GM12878 (cell line): ENCODE results near the gene C1RL. TPM values are rescaled to one million over a fixed set of nuclear protein-coding genes. Genes with fewer than 3 reads are reported as not detected.
A peak's percentile ranks its signal among the peaks of the same experiment; 100 is the strongest.

Experiments
- ATAC-seq: fragments of 200-7000 bp; cut with Tn5 transposase; 3 replicates; pipeline ENCODE4 v1.9.1; 2020; ENCODE audit warnings: mild to moderate bottlenecking, moderate library complexity
- BruUV-seq: library from RNA; stranded (reverse); fragments of 400-500 nt; replicated peaks from 2 replicates; lab custom pipeline; 2021; lab: Mats Ljungman, UMichigan
- CTCF ChIA-PET: fragments of 300-600 bp; sonication (Branson Sonifier 250); formaldehyde crosslinking; extraction: SDS; loops from one replicate; lab custom pipeline; 2021; ENCODE audit warnings: inconsistent platforms; lab: Yijun Ruan, JAX
- POLR2A ChIA-PET: fragments of 350-600 bp; formaldehyde crosslinking; extraction: SDS; loops from one replicate; lab custom pipeline; 2021; ENCODE audit warnings: inconsistent platforms; lab: Charles Lee
- RAD21 ChIA-PET: fragments of 300-600 bp; sonication (Branson Sonifier 250); formaldehyde crosslinking; loops from one replicate; lab custom pipeline; 2023; ENCODE audit warnings: antibody characterized with exemption; ENCODE audit not compliant: unreplicated experiment; lab: Charles Lee
- SMC1A ChIA-PET: fragments of 300-600 bp; sonication (Branson Sonifier 250); formaldehyde crosslinking; loops from one replicate; lab custom pipeline; 2023; ENCODE audit not compliant: unreplicated experiment, uncharacterized antibody; lab: Charles Lee
- DNase-seq: peaks from one replicate; pipeline ENCODE4 v3.0.0-alpha.2; 2011; ENCODE audit warnings: low read depth, low spot score
- FAIRE-seq: peaks from 3 replicates; lab custom pipeline; 2011; peaks lifted over from hg19 to GRCh38; lab: Jason Lieb, UNC
- H2AFZ ChIP-seq: 2 replicates; pipeline ENCODE4 v1.6.0; 2011; ENCODE audit warnings: low read depth, low read length, control low read depth; ENCODE audit not compliant: control insufficient read depth
- H3K27ac ChIP-seq: 2 replicates; pipeline ENCODE4 v1.5.1; 2011; ENCODE audit warnings: control low read depth; ENCODE audit not compliant: control insufficient read depth, insufficient read depth
- H3K27me3 ChIP-seq, 2 experiments: replicated peaks in 1 of 2; 2 replicates each; pipeline versions ENCODE4 v1.6.0 to v1.6.1; 2011; ENCODE audit warnings: low read length in 1 of 2; ENCODE audit not compliant: control insufficient read depth in 2 of 2, insufficient read depth in 2 of 2
- H3K36me3 ChIP-seq, 2 experiments: 2 replicates each; pipeline ENCODE4 v1.5.1; 2011; ENCODE audit warnings: low read length in 1 of 2; ENCODE audit not compliant: control insufficient read depth in 2 of 2, insufficient read depth in 2 of 2
- H3K4me1 ChIP-seq: 2 replicates; pipeline ENCODE4 v1.6.1; 2011; ENCODE audit warnings: mild to moderate bottlenecking, low read length, moderate library complexity, mixed read lengths; ENCODE audit not compliant: control insufficient read depth, insufficient read depth
- H3K4me2 ChIP-seq: 2 replicates; pipeline ENCODE4 v1.6.0; 2011; ENCODE audit warnings: control low read depth; ENCODE audit not compliant: control insufficient read depth, insufficient read depth
- H3K4me3 ChIP-seq: fragments of 200-600 bp; sonication (generic); 2 replicates; pipeline ENCODE4 v1.5.1; 2016
- H3K79me2 ChIP-seq: 2 replicates; pipeline ENCODE4 v1.6.0; 2011; ENCODE audit warnings: low read length; ENCODE audit not compliant: control insufficient read depth, insufficient read depth
- H3K9ac ChIP-seq: 2 replicates; pipeline ENCODE4 v1.8.0; 2011; ENCODE audit warnings: low read length, control low read depth, mixed read lengths; ENCODE audit not compliant: control insufficient read depth, insufficient read depth
- H3K9me3 ChIP-seq: replicated peaks from 3 replicates; pipeline ENCODE4 v1.5.1; 2011; ENCODE audit warnings: mild to moderate bottlenecking, low read length; ENCODE audit not compliant: control insufficient read depth, insufficient read depth
- H4K20me1 ChIP-seq: 2 replicates; pipeline ENCODE4 v1.6.0; 2011; ENCODE audit not compliant: control insufficient read depth, insufficient read depth
- CHD1 ChIP-seq: IDR thresholded peaks from 2 replicates; pipeline ENCODE4 v1.6.1; 2012; ENCODE audit warnings: low read depth, low read length, improper control_type of control experiment
- KLF5 ChIP-seq: fragments of 450-650 bp; IDR thresholded peaks from 2 replicates; pipeline ENCODE4 v1.6.1; 2014; ENCODE audit warnings: mild to moderate bottlenecking; ENCODE audit not compliant: partially characterized antibody
- LARP7 ChIP-seq: fragments of 450-650 bp; IDR thresholded peaks from 2 replicates; pipeline ENCODE4 v1.6.1; 2017; ENCODE audit warnings: mild to moderate bottlenecking
- MEF2A ChIP-seq: IDR thresholded peaks from 2 replicates; pipeline ENCODE4 v1.6.1; 2011; ENCODE audit warnings: low read depth, mild to moderate bottlenecking, low read length, moderate library complexity; ENCODE audit not compliant: insufficient read depth
- NR2F1 ChIP-seq: fragments of 450-650 bp; conservative IDR thresholded peaks from 2 replicates; pipeline ENCODE4 v1.6.1; 2017; ENCODE audit warnings: mild to moderate bottlenecking
- PML ChIP-seq: IDR thresholded peaks from 2 replicates; pipeline ENCODE4 v1.6.1; 2012; ENCODE audit warnings: low read length, inconsistent platforms
- POLR2A ChIP-seq: IDR thresholded peaks from 2 replicates; pipeline ENCODE4 v1.6.1; 2011; ENCODE audit warnings: low read depth, mild to moderate bottlenecking, low read length
- SP1 ChIP-seq: IDR thresholded peaks from one replicate; pipeline ENCODE4 v1.6.1; 2011; ENCODE audit warnings: low read depth, low read length
- TCF12 ChIP-seq: IDR thresholded peaks from 2 replicates; pipeline ENCODE4 v1.6.1; 2011; ENCODE audit warnings: low read depth, mild to moderate bottlenecking, low read length
- WGBS: methylation state at CpG from one replicate; pipeline ENCODE4 v1.1.6; 2016; ENCODE audit warnings: low lambda C conversion rate; ENCODE audit not compliant: insufficient replicate concordance, insufficient coverage; ENCODE audit errors: missing lambda C conversion rate; 5-methylcytosine and 5-hydroxymethylcytosine counted together
- in situ Hi-C: fragments of 300-500 bp; cut with MboI; formaldehyde crosslinking; loops from 9 replicates; pipeline ENCODE4 v1.14.3; 2018; ENCODE audit warnings: mixed read lengths
- intact Hi-C: fragments of 100-400 bp; cut with micrococcal nuclease; formaldehyde crosslinking; loops from one replicate; pipeline ENCODE4 v1.14.2; 2022; ENCODE audit not compliant: unreplicated experiment
- polyA plus RNA-seq, 11 experiments: library from polyadenylated mRNA; depleted of rRNA in 4 of 11; unstranded in 6 of 11; stranded (reverse) in 5 of 11; fragments of >200 nt; fragmentation: Nextera tagmentation in 4 of 11; fragmentation: Illumina TruSeq in 1 of 11; extraction: Ambion mirVana in 4 of 11; extraction: Trizol in 1 of 11; gene quantifications; 1 replicate in 1 of 11; 2 replicates in 10 of 11; pipeline versions ENCODE4 v1.2.1 to v1.2.3, GENCODE V29; 2011 to 2016; ENCODE audit warnings: inconsistent platforms in 2 of 11, missing spikeins in 2 of 11, low read depth in 1 of 11
- total RNA-seq, 4 experiments: library from RNA; depleted of rRNA in 3 of 4; stranded (reverse); fragments of >200 nt in 3 of 4; fragmentation: Illumina TruSeq in 1 of 4; extraction: Trizol in 1 of 4; gene quantifications; 2 replicates each; pipeline versions ENCODE4 v1.2.1 to v1.2.3, GENCODE V29; 2013 to 2021
- TF ChIP-seq, protein P1 (sequence below): fragments of 450-650 bp; IDR thresholded peaks from 2 replicates; pipeline ENCODE4 v1.6.1; 2018; ENCODE audit warnings: mild to moderate bottlenecking, low read depth, moderate library complexity; ENCODE audit not compliant: partially characterized antibody

C1RL gene
- total and polyA plus RNA-seq, 10 of the 15 experiments (the other 5 are each of a cell fraction or from before 2014, with no cell fraction given) = 1.3 to 12.8 (median 8.1) TPM

DNA sequence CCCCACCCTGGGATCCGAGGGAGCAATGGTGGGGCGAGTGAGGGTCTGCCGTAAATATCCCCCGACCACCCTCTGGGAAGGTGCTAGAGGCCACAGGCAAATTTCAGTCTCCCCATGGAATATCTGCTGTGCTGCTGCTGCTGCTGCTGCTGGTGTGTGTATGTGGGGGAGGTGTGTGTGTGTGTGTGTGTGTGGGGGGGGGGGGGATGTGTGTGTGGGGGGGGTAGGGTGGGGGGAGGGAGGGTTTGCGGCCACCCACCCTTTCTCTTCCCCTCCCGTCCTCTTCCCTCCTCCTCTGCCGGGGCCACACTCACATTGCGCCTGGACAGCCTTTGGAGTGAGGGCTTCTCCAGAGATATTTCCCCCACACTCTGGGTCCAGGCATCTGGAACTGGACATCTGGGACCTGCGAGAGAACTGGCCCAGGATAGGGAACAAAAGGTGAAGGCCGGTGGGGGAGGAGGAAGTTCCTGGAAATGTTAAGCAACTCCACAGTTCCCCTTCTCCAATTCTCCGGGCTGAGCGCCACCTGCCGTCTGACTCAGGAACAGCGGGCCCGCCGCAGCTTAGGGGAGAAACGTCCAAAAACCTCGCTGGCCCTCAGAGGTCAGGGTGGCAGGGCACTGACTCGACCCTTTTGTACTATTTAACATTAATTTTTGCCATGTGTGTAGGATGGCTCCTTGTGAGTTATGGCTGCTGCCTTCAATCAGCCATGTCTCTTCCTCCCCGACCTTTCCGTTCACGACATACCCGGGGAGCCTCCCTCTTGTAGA lies at the start of gene C1RL (continued):
- TF ChIP-seq PML = 0 out of 2 replicates have a peak, but pooled peaks have one; percentile 8
- TF ChIP-seq POLR2A = 0 out of 2 replicates have a peak, but pooled peaks have one; percentile 13
- peak; percentile 61; the same call in 1 of the 2 replicates for TF ChIP-seq NR2F1

DNA sequence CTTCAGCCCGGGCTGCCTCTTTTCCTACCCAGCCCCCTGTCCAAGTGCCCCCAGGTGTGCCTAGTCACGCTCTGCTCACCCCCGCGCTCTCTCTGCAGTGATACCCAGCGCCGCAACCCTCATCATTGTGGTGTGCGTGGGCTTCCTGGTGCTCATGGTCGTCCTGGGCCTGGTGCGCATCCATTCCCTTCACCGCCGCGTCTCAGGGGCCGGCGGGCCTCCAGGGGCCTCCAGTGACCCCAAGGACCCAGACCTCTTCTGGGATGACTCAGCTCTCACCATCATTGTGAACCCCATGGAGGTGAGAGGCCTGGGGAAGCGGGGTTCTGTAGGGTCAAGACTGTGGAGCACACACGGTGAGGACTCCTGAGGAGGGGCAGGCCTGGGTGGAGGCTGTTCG lies 48.4 kb upstream of the C1RL start:
- ATAC-seq = no peak
- Histone ChIP-seq H3K79me2 (no peaks in the 10 kb centered on the region), H3K9ac (no peak overlapping the region), H4K20me1 (no peaks in the 10 kb centered on the region), H3K4me3 (no peak overlapping the region), H3K36me3 (no peaks in the 10 kb centered on the region; a peak in 3 of 4 replicates), H3K4me2 (no peak overlapping the region), H2AFZ (no peak overlapping the region), H3K27ac (no peak overlapping the region), H3K27me3 (no peaks in the 10 kb centered on the region), H3K9me3 (no peaks in the 10 kb centered on the region), H3K4me1 (no peaks in the 10 kb centered on the region)
- ChIA-PET RAD21 (no interaction called here), POLR2A (no interaction called here), SMC1A (no interaction called here), CTCF (no interaction called here)
- BruUV-seq = no TSS peak
- no peak for DNase-seq
- FAIRE-seq = no peak
- intact Hi-C loops = no loop called here
- in situ Hi-C loops = no loop called here
- WGBS = 84% methylated on average over 11 of the region's 17 CpGs
- no peak for TF ChIP-seq SP1
- TF ChIP-seq, protein P1, sequence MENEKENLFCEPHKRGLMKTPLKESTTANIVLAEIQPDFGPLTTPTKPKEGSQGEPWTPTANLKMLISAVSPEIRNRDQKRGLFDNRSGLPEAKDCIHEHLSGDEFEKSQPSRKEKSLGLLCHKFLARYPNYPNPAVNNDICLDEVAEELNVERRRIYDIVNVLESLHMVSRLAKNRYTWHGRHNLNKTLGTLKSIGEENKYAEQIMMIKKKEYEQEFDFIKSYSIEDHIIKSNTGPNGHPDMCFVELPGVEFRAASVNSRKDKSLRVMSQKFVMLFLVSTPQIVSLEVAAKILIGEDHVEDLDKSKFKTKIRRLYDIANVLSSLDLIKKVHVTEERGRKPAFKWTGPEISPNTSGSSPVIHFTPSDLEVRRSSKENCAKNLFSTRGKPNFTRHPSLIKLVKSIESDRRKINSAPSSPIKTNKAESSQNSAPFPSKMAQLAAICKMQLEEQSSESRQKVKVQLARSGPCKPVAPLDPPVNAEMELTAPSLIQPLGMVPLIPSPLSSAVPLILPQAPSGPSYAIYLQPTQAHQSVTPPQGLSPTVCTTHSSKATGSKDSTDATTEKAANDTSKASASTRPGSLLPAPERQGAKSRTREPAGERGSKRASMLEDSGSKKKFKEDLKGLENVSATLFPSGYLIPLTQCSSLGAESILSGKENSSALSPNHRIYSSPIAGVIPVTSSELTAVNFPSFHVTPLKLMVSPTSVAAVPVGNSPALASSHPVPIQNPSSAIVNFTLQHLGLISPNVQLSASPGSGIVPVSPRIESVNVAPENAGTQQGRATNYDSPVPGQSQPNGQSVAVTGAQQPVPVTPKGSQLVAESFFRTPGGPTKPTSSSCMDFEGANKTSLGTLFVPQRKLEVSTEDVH = no peak
- TF ChIP-seq CHD1 = no peak
- TF ChIP-seq LARP7 = no peak
- no peak for TF ChIP-seq TCF12
- no peak for TF ChIP-seq KLF5
- TF ChIP-seq MEF2A = no peak
